ENCODE data around the gene SPG7.
A peak's percentile ranks its signal among the peaks of the same experiment; 100 is the strongest.

Gene SPG7

GRCh38 chr16:89547860-89548259, 39.7 kb downstream of the SPG7 start:
- DNase-seq = no peak

GRCh38 chr16:89548344-89549006, 40.3 kb downstream of the SPG7 start:
- no peak for DNase-seq

GRCh38 chr16:89549007-89549700, 41.0 kb downstream of the SPG7 start:
- peak; percentile 59 for DNase-seq

- DNase-seq = no peak
Observed at GRCh38 chr16:89550421-89551007, 42.3 kb downstream of the SPG7 start.

- no peak for DNase-seq
Observed at GRCh38 chr16:89552329-89552728, 44.1 kb downstream of the SPG7 start.

- no peak for DNase-seq
Observed at GRCh38 chr16:89552913-89553312, 44.7 kb downstream of the SPG7 start.

GRCh38 chr16:89553733-89554132, 45.5 kb downstream of the SPG7 start:
- DNase-seq = no peak

- DNase-seq = no peak
Observed at GRCh38 chr16:89554343-89554742, 46.1 kb downstream of the SPG7 start.

- no peak for DNase-seq
Observed at GRCh38 chr16:89555265-89555664, 47.1 kb downstream of the SPG7 start.

GRCh38 chr16:89555780-89556179, 47.6 kb downstream of the SPG7 start:
- no peak for DNase-seq

- DNase-seq = peak; percentile 61
Observed at GRCh38 chr16:89556750-89557689, 48.8 kb downstream of the SPG7 start.

GRCh38 chr16:89557690-89558490, 49.7 kb downstream of the SPG7 start:
- DNase-seq = no peak

GRCh38 chr16:89560378-89561141, 52.4 kb downstream of the SPG7 start, which contains the start of gene RPL13:
RPL13 (plus strand) TSS chr16:89560682; CDS start chr16:89560960, 278 bp downstream.
- DNase-seq = peak; percentile 91

GRCh38 chr16:89561142-89561883, 53.1 kb downstream of the SPG7 start:
- DNase-seq = no peak

- no peak for DNase-seq
Observed at GRCh38 chr16:89561884-89562599, 53.8 kb downstream of the SPG7 start.

GRCh38 chr16:89562939-89563338, 54.7 kb downstream of the SPG7 start:
- DNase-seq = no peak

- no peak for DNase-seq
Observed at GRCh38 chr16:89563639-89564392, 55.6 kb downstream of the SPG7 start.

- DNase-seq = no peak
Observed at GRCh38 chr16:89564476-89565255, 56.5 kb downstream of the SPG7 start.

- no peak for DNase-seq
Observed at GRCh38 chr16:89565256-89565505, 57.0 kb downstream of the SPG7 start.
